Left renal pelvis (tissue), 4 donors: ENCODE results near the gene FIP1L1. TPM values are rescaled to one million over a fixed set of nuclear protein-coding genes. Genes with fewer than 3 reads are reported as not detected.
A peak's percentile ranks its signal among the peaks of the same experiment; 100 is the strongest.
"Not testable (repeated sequence)": the region's sequence is repeated elsewhere in the genome, so short reads cannot be mapped to it uniquely, and the experiment has no call there.

Experiments
- DNase-seq, 4 donors: peaks; one replicate each; pipeline ENCODE4 v3.0.0-alpha.2; 2013; ENCODE audit warnings: low read depth in 4 of 4, low spot score in 3 of 4
- polyA plus RNA-seq, 4 donors: library from polyadenylated mRNA; unstranded; fragments of 120-200 nt; gene quantifications; one replicate each; pipeline ENCODE4 v1.2.1, GENCODE V29; 2013; ENCODE audit not compliant: insufficient read length in 4 of 4

FIP1L1 gene
- polyA plus RNA-seq, 4 donors, result 70.5 to 112 (median 98.2) TPM

- DNase-seq, result no peak
Measured at GRCh38 chr4:53465891-53466290, 88.5 kb downstream of the FIP1L1 start.

GRCh38 chr4:53466576-53466975 lies 89.1 kb downstream of the FIP1L1 start:
- DNase-seq, result not testable (repeated sequence)

GRCh38 chr4:53476232-53477037 lies 99.0 kb downstream of the FIP1L1 start:
- DNase-seq, result no peak

GRCh38 chr4:53477038-53477565 lies 99.7 kb downstream of the FIP1L1 start:
- no peak for DNase-seq

- no peak for DNase-seq
Measured at GRCh38 chr4:53477636-53478035, 100.2 kb downstream of the FIP1L1 start.

GRCh38 chr4:53478671-53479456 lies 101.4 kb downstream of the FIP1L1 start:
- DNase-seq, result no peak

GRCh38 chr4:53479736-53480525 lies 102.5 kb downstream of the FIP1L1 start:
- DNase-seq, result no peak

GRCh38 chr4:53480909-53481308 lies 103.5 kb downstream of the FIP1L1 start:
- DNase-seq, result no peak

- DNase-seq, result no peak
Measured at GRCh38 chr4:53481586-53481985, 104.1 kb downstream of the FIP1L1 start.

- DNase-seq, result no peak
Measured at GRCh38 chr4:53483250-53483649, 105.8 kb downstream of the FIP1L1 start.

GRCh38 chr4:53484911-53485657 lies 107.6 kb downstream of the FIP1L1 start:
- no peak for DNase-seq

GRCh38 chr4:53485658-53486040 lies 108.2 kb downstream of the FIP1L1 start:
- no peak for DNase-seq

GRCh38 chr4:53487766-53488165 lies 110.3 kb downstream of the FIP1L1 start:
- DNase-seq, result no peak

GRCh38 chr4:53489279-53489889 lies 111.9 kb downstream of the FIP1L1 start:
- no peak for DNase-seq

GRCh38 chr4:53490161-53490956 lies 112.9 kb downstream of the FIP1L1 start:
- no peak for DNase-seq

- DNase-seq, result no peak
Measured at GRCh38 chr4:53490965-53491622, 113.7 kb downstream of the FIP1L1 start.

GRCh38 chr4:53494851-53495250 lies 117.4 kb downstream of the FIP1L1 start:
- DNase-seq, result no peak

- peak in 1 of 4 donors; percentile 27 for DNase-seq
Measured at GRCh38 chr4:53497487-53498244, 120.2 kb downstream of the FIP1L1 start.
